Pons (tissue), 1 donor: ENCODE data around the gene TRIM66.
A peak's percentile ranks its signal among the peaks of the same experiment; 100 is the strongest.

Experiments
- DNase-seq: peaks from one replicate; pipeline ENCODE4 v3.0.0-alpha.2; 2016; ENCODE audit warnings: low spot score

TRIM66 gene

GRCh38 chr11:8656291-8656690 is 26.2 kb downstream of the TRIM66 start:
- DNase-seq = no peak

- DNase-seq = no peak
These were observed 28.0 kb downstream of the TRIM66 start for GRCh38 chr11:8654503-8654902.

- no peak for DNase-seq
These were observed 30.3 kb downstream of the TRIM66 start for GRCh38 chr11:8652140-8652539.

- DNase-seq = no peak
These were observed 32.0 kb downstream of the TRIM66 start for GRCh38 chr11:8650401-8650990.

GRCh38 chr11:8649361-8649760 is 33.1 kb downstream of the TRIM66 start:
- DNase-seq = no peak

- DNase-seq = no peak
These were observed 35.6 kb downstream of the TRIM66 start for GRCh38 chr11:8646873-8647272.

- no peak for DNase-seq
These were observed 40.1 kb downstream of the TRIM66 start for GRCh38 chr11:8642196-8642841.

GRCh38 chr11:8641332-8641731 is 41.1 kb downstream of the TRIM66 start:
- DNase-seq = no peak

- no peak for DNase-seq
These were observed 42.1 kb downstream of the TRIM66 start for GRCh38 chr11:8640267-8640906.

- no peak for DNase-seq
These were observed 42.8 kb downstream of the TRIM66 start for GRCh38 chr11:8639655-8640054.

GRCh38 chr11:8638300-8638699 is 44.2 kb downstream of the TRIM66 start:
- DNase-seq = no peak

GRCh38 chr11:8636127-8636526 is 46.3 kb downstream of the TRIM66 start:
- no peak for DNase-seq

GRCh38 chr11:8634498-8634897 is 48.0 kb downstream of the TRIM66 start:
- no peak for DNase-seq

GRCh38 chr11:8631395-8632118 is 50.9 kb downstream of the TRIM66 start:
- peak; percentile 10 for DNase-seq

- DNase-seq = no peak
These were observed 57.8 kb downstream of the TRIM66 start for GRCh38 chr11:8624698-8625097.

- no peak for DNase-seq
These were observed 61.3 kb downstream of the TRIM66 start for GRCh38 chr11:8621147-8621546.

GRCh38 chr11:8617063-8617462 is 65.4 kb downstream of the TRIM66 start:
- no peak for DNase-seq

- no peak for DNase-seq
These were observed 67.0 kb downstream of the TRIM66 start for GRCh38 chr11:8615291-8616032.

GRCh38 chr11:8614497-8614896 is 68.0 kb downstream of the TRIM66 start:
- no peak for DNase-seq

- no peak for DNase-seq
These were observed 69.4 kb downstream of the TRIM66 start for GRCh38 chr11:8613036-8613435.

GRCh38 chr11:8612522-8612921 is 69.9 kb downstream of the TRIM66 start:
- DNase-seq = no peak

- DNase-seq = no peak
These were observed 71.8 kb downstream of the TRIM66 start for GRCh38 chr11:8610532-8611116.
